Ovary (tissue), 3 donors: ENCODE results near the gene DOHH.

Source experiments
- POLR2A ChIP-seq: fragments of 450-650 bp; IDR thresholded peaks from one replicate; pipeline ENCODE4 v1.6.1; 2017; ENCODE audit warnings: antibody characterized with exemption, mild to moderate bottlenecking, moderate library complexity
- TF ChIP-seq, protein P1 (sequence below), 3 donors: fragments of 450-650 bp in 2 of 3; fragments of 200-600 bp in 1 of 3; IDR thresholded peaks; one replicate each; pipeline versions ENCODE4 v1.5.1 to v1.8.0; 2016 to 2022; ENCODE audit warnings: antibody characterized with exemption in 3 of 3, mild to moderate bottlenecking in 1 of 3
- donor health status: DM: no; HTN: no; CAD: no.

DNA sequence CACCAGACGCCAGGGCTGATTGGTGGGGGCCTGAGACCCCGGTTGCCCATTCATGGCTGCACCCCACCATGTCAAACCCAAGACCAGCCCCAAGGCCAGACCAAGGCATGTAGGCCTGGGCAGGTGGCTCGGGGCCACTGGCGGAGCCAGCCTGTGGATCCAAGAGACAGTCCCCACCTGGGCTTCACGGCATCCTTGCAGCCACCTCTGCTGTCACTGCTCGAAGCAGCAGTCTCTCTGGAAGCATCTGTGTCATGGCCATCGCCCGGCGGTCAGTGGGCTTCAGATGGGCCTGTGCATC is 34.7 kb upstream of the DOHH start:
- TF ChIP-seq, protein P1, sequence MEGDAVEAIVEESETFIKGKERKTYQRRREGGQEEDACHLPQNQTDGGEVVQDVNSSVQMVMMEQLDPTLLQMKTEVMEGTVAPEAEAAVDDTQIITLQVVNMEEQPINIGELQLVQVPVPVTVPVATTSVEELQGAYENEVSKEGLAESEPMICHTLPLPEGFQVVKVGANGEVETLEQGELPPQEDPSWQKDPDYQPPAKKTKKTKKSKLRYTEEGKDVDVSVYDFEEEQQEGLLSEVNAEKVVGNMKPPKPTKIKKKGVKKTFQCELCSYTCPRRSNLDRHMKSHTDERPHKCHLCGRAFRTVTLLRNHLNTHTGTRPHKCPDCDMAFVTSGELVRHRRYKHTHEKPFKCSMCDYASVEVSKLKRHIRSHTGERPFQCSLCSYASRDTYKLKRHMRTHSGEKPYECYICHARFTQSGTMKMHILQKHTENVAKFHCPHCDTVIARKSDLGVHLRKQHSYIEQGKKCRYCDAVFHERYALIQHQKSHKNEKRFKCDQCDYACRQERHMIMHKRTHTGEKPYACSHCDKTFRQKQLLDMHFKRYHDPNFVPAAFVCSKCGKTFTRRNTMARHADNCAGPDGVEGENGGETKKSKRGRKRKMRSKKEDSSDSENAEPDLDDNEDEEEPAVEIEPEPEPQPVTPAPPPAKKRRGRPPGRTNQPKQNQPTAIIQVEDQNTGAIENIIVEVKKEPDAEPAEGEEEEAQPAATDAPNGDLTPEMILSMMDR (IDR thresholded peaks at IDR 0.05), result no peak
- TF ChIP-seq POLR2A, result no peak
